Activated T-helper 1 cell treated with anti-CD3 and anti-CD28 coated beads, Interleukin-12 subunit alpha, Interleukin-12 subunit beta, Interleukin-2, Interleukin-4 antibody, amounts not matched to agents 30 ng/mL and 10 ng/mL and 1 ng/mL, durations not matched to agents 14 hours and 24 hours and 36 hours (primary cell): ENCODE measurements around the gene RSRC1. TPM values are rescaled to one million over a fixed set of nuclear protein-coding genes. Genes with fewer than 3 reads are reported as not detected.

ENCODE experiments used
- DNase-seq: peaks from one replicate; pipeline ENCODE4 v3.0.0; 2021; ENCODE audit warnings: low spot score
- H3K27ac Mint-ChIP-seq: one replicate; pipeline ENCODE4 v1.8.0; 2021; ENCODE audit warnings: mild to moderate bottlenecking, mixed read lengths
- H3K27me3 Mint-ChIP-seq: one replicate; pipeline ENCODE4 v1.8.0; 2022; ENCODE audit warnings: mild to moderate bottlenecking, moderate library complexity, mixed read lengths; ENCODE audit not compliant: insufficient read depth
- H3K36me3 Mint-ChIP-seq: one replicate; pipeline ENCODE4 v1.8.0; 2021; ENCODE audit warnings: low read depth, mixed read lengths
- H3K4me1 Mint-ChIP-seq: one replicate; pipeline ENCODE4 v1.8.0; 2021; ENCODE audit warnings: low read depth, mixed read lengths
- H3K4me3 Mint-ChIP-seq: one replicate; pipeline ENCODE4 v1.8.0; 2021; ENCODE audit warnings: mild to moderate bottlenecking, moderate library complexity, mixed read lengths
- H3K9me3 Mint-ChIP-seq: one replicate; pipeline ENCODE4 v1.8.0; 2021; ENCODE audit warnings: mixed read lengths
- intact Hi-C: fragments of 100-400 bp; cut with micrococcal nuclease; formaldehyde crosslinking; loops from one replicate; pipeline ENCODE4 v1.15.1; 2024
- total RNA-seq: library from RNA; stranded (reverse); gene quantifications from 2 replicates; pipeline ENCODE4 v1.2.3, GENCODE V29; 2022

RSRC1 gene
- total RNA-seq, 1 donor from 2014 or later: 41.8 TPM

GRCh38 chr3:158458464-158458863 lies 348.6 kb downstream of the RSRC1 start:
- H3K4me1 Mint-ChIP-seq: no peaks in the 10 kb centered on the region
- no peak overlapping the region for H3K27ac Mint-ChIP-seq
- H3K36me3 Mint-ChIP-seq: no peaks in the 10 kb centered on the region
- H3K9me3 Mint-ChIP-seq: no peaks in the 10 kb centered on the region
- no peak overlapping the region for H3K4me3 Mint-ChIP-seq
- no peaks in the 10 kb centered on the region for H3K27me3 Mint-ChIP-seq
- intact Hi-C loops: no loop called here
- no peak for DNase-seq

- Mint-ChIP-seq H3K4me3 (no peak overlapping the region), H3K27ac (no peak overlapping the region), H3K9me3 (no peaks in the 10 kb centered on the region), H3K27me3 (no peaks in the 10 kb centered on the region), H3K36me3 (no peaks in the 10 kb centered on the region), H3K4me1 (no peaks in the 10 kb centered on the region)
- no peak for DNase-seq
- intact Hi-C loops: no loop called here
These were observed 351.0 kb downstream of the RSRC1 start for GRCh38 chr3:158460926-158461325.

GRCh38 chr3:158463556-158463955 lies 353.7 kb downstream of the RSRC1 start:
- Mint-ChIP-seq H3K36me3 (no peaks in the 10 kb centered on the region), H3K27me3 (no peaks in the 10 kb centered on the region), H3K4me3 (no peak overlapping the region), H3K4me1 (no peaks in the 10 kb centered on the region), H3K27ac (no peak overlapping the region), H3K9me3 (no peaks in the 10 kb centered on the region)
- DNase-seq: no peak
- intact Hi-C loops: no loop called here

DNA sequence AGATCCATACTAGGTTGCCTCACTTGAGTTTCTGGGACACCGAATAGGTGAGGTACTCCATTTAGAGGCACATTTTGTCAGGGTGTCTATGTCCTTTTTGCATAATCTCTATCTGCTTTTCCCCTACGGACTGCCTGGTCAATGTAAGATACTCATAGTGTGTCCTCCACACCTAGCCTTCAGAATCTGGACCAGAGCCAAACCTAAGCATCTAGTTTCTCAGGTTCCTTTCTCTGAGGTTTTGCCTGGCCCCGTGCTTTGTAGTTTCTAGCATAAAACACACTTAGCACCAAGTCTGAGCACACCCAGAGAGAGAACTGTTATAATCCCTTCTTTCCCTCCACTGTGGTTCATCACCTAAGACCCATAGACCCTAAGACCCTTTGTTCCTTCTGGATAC lies 355.2 kb downstream of the RSRC1 start:
- no peak overlapping the region for H3K4me3 Mint-ChIP-seq
- DNase-seq: no peak
- intact Hi-C loops: no loop called here
- H3K27ac Mint-ChIP-seq: no peak overlapping the region
- H3K27me3 Mint-ChIP-seq: no peaks in the 10 kb centered on the region
- H3K36me3 Mint-ChIP-seq: no peaks in the 10 kb centered on the region
- H3K9me3 Mint-ChIP-seq: no peaks in the 10 kb centered on the region
- H3K4me1 Mint-ChIP-seq: no peaks in the 10 kb centered on the region

- no peak overlapping the region for H3K27ac Mint-ChIP-seq
- H3K4me1 Mint-ChIP-seq: no peaks in the 10 kb centered on the region
- no peaks in the 10 kb centered on the region for H3K36me3 Mint-ChIP-seq
- intact Hi-C loops: no loop called here
- no peak overlapping the region for H3K4me3 Mint-ChIP-seq
- H3K27me3 Mint-ChIP-seq: no peaks in the 10 kb centered on the region
- no peak for DNase-seq
- H3K9me3 Mint-ChIP-seq: no peaks in the 10 kb centered on the region
These were observed 361.2 kb downstream of the RSRC1 start for GRCh38 chr3:158470944-158471638.

DNA sequence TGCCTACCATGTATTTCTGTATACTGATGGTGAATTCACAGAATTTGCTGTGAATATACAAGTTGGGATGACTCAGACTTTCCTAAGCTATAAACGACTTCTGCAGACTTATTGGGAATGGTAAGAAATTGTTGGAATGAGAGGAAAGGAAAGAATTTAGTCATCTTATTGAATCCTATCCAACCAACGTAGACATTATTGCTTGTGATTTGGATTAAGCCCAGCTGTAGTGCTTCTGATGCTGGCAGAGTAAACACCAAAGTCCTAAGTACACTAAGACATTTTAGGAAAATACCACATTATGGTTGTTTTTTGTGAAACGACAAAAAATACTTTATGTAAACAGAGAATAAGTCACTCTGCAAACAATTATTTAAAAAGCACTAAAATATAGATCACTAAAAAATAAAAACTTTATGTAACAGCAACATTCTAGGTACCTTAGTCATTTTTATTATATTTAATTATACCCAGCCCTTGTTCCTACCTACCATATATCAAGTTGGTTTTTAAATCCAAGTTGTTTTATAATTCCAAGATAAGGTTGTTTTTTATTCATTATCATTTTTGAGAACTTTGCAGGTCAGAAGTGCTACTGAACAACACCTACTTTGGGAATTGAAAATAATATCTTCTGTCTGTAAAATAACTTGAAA lies 361.9 kb downstream of the RSRC1 start:
- no peaks in the 10 kb centered on the region for H3K27me3 Mint-ChIP-seq
- H3K4me1 Mint-ChIP-seq: no peaks in the 10 kb centered on the region
- H3K27ac Mint-ChIP-seq: no peak overlapping the region
- H3K9me3 Mint-ChIP-seq: no peaks in the 10 kb centered on the region
- no peak overlapping the region for H3K4me3 Mint-ChIP-seq
- DNase-seq: no peak
- H3K36me3 Mint-ChIP-seq: no peaks in the 10 kb centered on the region
- intact Hi-C loops: no loop called here

- intact Hi-C loops: no loop called here
- H3K4me3 Mint-ChIP-seq: no peak overlapping the region
- no peaks in the 10 kb centered on the region for H3K36me3 Mint-ChIP-seq
- no peak overlapping the region for H3K27ac Mint-ChIP-seq
- no peaks in the 10 kb centered on the region for H3K27me3 Mint-ChIP-seq
- no peak for DNase-seq
- H3K9me3 Mint-ChIP-seq: no peaks in the 10 kb centered on the region
- no peaks in the 10 kb centered on the region for H3K4me1 Mint-ChIP-seq
These were observed 369.2 kb downstream of the RSRC1 start for GRCh38 chr3:158479051-158479450.

DNA sequence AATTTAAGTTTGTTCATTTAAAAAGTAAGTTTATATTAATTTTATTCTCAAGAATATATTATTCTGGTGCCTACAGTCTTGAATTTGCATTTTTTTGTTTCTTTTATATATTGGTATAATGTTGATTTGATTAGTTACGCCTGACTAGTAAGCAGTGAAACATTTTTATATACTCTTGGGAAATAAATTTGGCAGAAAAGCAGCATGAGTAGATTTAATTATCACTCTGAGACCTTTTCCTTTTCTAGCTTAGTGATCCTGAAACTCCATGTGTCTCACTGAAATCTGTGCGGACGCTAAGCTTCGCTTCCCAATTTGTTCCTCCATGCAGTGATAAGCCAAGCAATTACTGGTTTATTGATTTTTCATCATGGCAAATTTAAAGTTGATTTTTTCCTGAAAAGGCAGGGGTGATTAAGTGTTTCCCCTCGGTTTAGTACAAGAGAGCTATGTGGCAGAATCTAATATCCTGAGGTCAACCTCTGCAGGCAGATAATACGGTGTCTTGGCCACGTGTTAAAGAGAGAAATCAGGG lies 373.9 kb downstream of the RSRC1 start:
- H3K4me3 Mint-ChIP-seq: no peak overlapping the region
- no peak overlapping the region for H3K27ac Mint-ChIP-seq
- H3K9me3 Mint-ChIP-seq: no peaks in the 10 kb centered on the region
- H3K36me3 Mint-ChIP-seq: no peaks in the 10 kb centered on the region
- intact Hi-C loops: no loop called here
- no peak for DNase-seq
- H3K27me3 Mint-ChIP-seq: no peaks in the 10 kb centered on the region
- H3K4me1 Mint-ChIP-seq: no peaks in the 10 kb centered on the region

GRCh38 chr3:158486200-158486599 lies 376.3 kb downstream of the RSRC1 start:
- intact Hi-C loops: no loop called here
- no peak overlapping the region for H3K4me3 Mint-ChIP-seq
- H3K9me3 Mint-ChIP-seq: no peaks in the 10 kb centered on the region
- no peak overlapping the region for H3K27ac Mint-ChIP-seq
- no peaks in the 10 kb centered on the region for H3K36me3 Mint-ChIP-seq
- DNase-seq: no peak
- H3K4me1 Mint-ChIP-seq: no peaks in the 10 kb centered on the region
- no peaks in the 10 kb centered on the region for H3K27me3 Mint-ChIP-seq

- Mint-ChIP-seq H3K36me3 (no peaks in the 10 kb centered on the region), H3K4me1 (no peaks in the 10 kb centered on the region), H3K27me3 (no peaks in the 10 kb centered on the region), H3K27ac (no peak overlapping the region), H3K4me3 (no peak overlapping the region), H3K9me3 (no peaks in the 10 kb centered on the region)
- intact Hi-C loops: no loop called here
- DNase-seq: no peak
These were observed 378.8 kb downstream of the RSRC1 start for GRCh38 chr3:158488670-158489069.

GRCh38 chr3:158489181-158489580 lies 379.3 kb downstream of the RSRC1 start:
- Mint-ChIP-seq H3K36me3 (no peaks in the 10 kb centered on the region), H3K4me1 (no peaks in the 10 kb centered on the region), H3K9me3 (no peaks in the 10 kb centered on the region), H3K27me3 (no peaks in the 10 kb centered on the region), H3K27ac (no peak overlapping the region), H3K4me3 (no peak overlapping the region)
- no peak for DNase-seq
- intact Hi-C loops: no loop called here

GRCh38 chr3:158491968-158492367 lies 382.1 kb downstream of the RSRC1 start:
- no peaks in the 10 kb centered on the region for H3K27me3 Mint-ChIP-seq
- H3K36me3 Mint-ChIP-seq: no peaks in the 10 kb centered on the region
- no peaks in the 10 kb centered on the region for H3K4me1 Mint-ChIP-seq
- H3K4me3 Mint-ChIP-seq: no peak overlapping the region
- no peaks in the 10 kb centered on the region for H3K9me3 Mint-ChIP-seq
- no peak for DNase-seq
- no peak overlapping the region for H3K27ac Mint-ChIP-seq
- intact Hi-C loops: no loop called here

GRCh38 chr3:158492685-158493084 lies 382.8 kb downstream of the RSRC1 start:
- Mint-ChIP-seq H3K4me1 (no peaks in the 10 kb centered on the region), H3K9me3 (peaks cover 1% of the 10 kb centered on the region), H3K4me3 (no peak overlapping the region), H3K27me3 (no peaks in the 10 kb centered on the region), H3K36me3 (no peaks in the 10 kb centered on the region), H3K27ac (no peak overlapping the region)
- intact Hi-C loops: no loop called here
- DNase-seq: no peak
